Measurements from ENCODE around the gene FGF14.

FGF14 gene

DNA sequence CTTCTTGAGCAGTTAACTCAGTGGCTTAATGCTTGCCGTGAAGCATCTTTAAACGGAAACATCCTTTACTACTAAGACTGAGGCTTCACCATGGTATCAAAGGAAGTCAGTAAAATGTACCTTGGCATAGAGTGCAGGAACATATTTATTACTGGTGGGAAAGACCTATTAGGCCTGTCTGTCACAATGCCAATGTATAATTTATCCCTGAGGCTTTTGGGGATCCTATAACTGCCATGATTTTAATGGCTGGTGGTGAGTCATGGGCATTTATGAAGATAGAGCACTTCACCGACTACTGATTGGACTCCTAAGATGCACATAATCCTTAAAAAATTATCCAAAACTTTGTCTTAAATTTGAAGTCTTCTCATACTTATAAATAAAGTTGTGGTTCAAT, 79.6 kb downstream of the FGF14 start:
- Histone ChIP-seq H3K27me3 (ENCODE audit: control insufficient read depth, low read length) (no peaks in the 10 kb centered on the region), H3K4me2 (ENCODE audit: low read length) (no peak overlapping the region), H4K20me1 (ENCODE audit: control insufficient read depth, insufficient read depth, low read depth, low read length) (no peaks in the 10 kb centered on the region), H3K4me3 (ENCODE audit: low read length) (no peak overlapping the region), H3K36me3 (ENCODE audit: control insufficient read depth, low read length) (no peaks in the 10 kb centered on the region), H3K9me2 (replicated peaks; ENCODE audit: control insufficient read depth, low read length) (no peaks in the 10 kb centered on the region), H3K79me2 (ENCODE audit: control insufficient read depth, low read length) (no peaks in the 10 kb centered on the region), H3K27ac (ENCODE audit: low read depth, low read length) (no peak overlapping the region), H3F3A (ENCODE audit: control insufficient read depth, insufficient read depth) (no peaks in the 10 kb centered on the region), H3K9me3 (ENCODE audit: control insufficient read depth, insufficient read depth, low read length) (no peaks in the 10 kb centered on the region), H3K4me1 (ENCODE audit: control insufficient read depth, low read length) (no peaks in the 10 kb centered on the region)
- TF ChIP-seq EZH2phosphoT487 (IDR thresholded peaks at IDR 0.05; ENCODE audit: borderline replicate concordance, low read length) (no peak), CTCF (IDR thresholded peaks at IDR 0.05; ENCODE audit: low read depth, low read length, poor library complexity, severe bottlenecking) (no peak)

DNA sequence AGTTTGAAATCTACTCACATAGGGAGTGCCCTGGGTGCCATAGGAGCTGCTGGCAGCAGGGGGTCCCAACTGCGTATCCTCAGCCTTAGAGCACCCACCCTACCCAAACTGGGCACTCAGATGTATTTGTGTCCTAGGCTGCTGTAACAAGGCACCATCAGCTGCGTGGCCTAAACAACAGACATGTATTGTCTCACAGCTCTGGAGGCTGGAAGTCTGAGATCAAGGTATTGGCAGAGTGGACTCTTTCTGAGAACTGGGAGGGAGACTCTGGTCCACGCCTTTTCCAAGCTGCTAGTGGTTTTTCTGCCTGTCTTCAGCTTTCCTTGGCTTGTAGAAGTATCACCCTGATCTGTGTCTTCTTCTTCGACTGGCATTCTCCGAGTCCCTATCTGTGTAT, 83.6 kb downstream of the FGF14 start:
- Histone ChIP-seq H3K79me2 (ENCODE audit: control insufficient read depth, low read length) (no peaks in the 10 kb centered on the region), H3K27me3 (ENCODE audit: control insufficient read depth, low read length) (no peaks in the 10 kb centered on the region), H3F3A (ENCODE audit: control insufficient read depth, insufficient read depth) (no peaks in the 10 kb centered on the region), H3K36me3 (ENCODE audit: control insufficient read depth, low read length) (no peaks in the 10 kb centered on the region), H3K27ac (ENCODE audit: low read depth, low read length) (no peak overlapping the region), H3K9me2 (replicated peaks; ENCODE audit: control insufficient read depth, low read length) (no peaks in the 10 kb centered on the region), H3K4me3 (ENCODE audit: low read length) (no peak overlapping the region), H3K4me2 (ENCODE audit: low read length) (no peak overlapping the region), H3K9me3 (ENCODE audit: control insufficient read depth, insufficient read depth, low read length) (no peaks in the 10 kb centered on the region), H3K4me1 (ENCODE audit: control insufficient read depth, low read length) (no peaks in the 10 kb centered on the region), H4K20me1 (ENCODE audit: control insufficient read depth, insufficient read depth, low read depth, low read length) (no peaks in the 10 kb centered on the region)
- no peak for TF ChIP-seq CTCF (IDR thresholded peaks at IDR 0.05; ENCODE audit: low read depth, low read length, poor library complexity, severe bottlenecking)
- TF ChIP-seq EZH2phosphoT487 (IDR thresholded peaks at IDR 0.05; ENCODE audit: borderline replicate concordance, low read length) = no peak

GRCh38 chr13:102317593-102317992, 84.3 kb downstream of the FGF14 start:
- Histone ChIP-seq H4K20me1 (ENCODE audit: control insufficient read depth, insufficient read depth, low read depth, low read length) (no peaks in the 10 kb centered on the region), H3K9me3 (ENCODE audit: control insufficient read depth, insufficient read depth, low read length) (no peaks in the 10 kb centered on the region), H3K36me3 (ENCODE audit: control insufficient read depth, low read length) (no peaks in the 10 kb centered on the region), H3K4me2 (ENCODE audit: low read length) (no peak overlapping the region), H3K4me3 (ENCODE audit: low read length) (no peak overlapping the region), H3K79me2 (ENCODE audit: control insufficient read depth, low read length) (no peaks in the 10 kb centered on the region), H3K27ac (ENCODE audit: low read depth, low read length) (no peak overlapping the region), H3K9me2 (replicated peaks; ENCODE audit: control insufficient read depth, low read length) (no peaks in the 10 kb centered on the region), H3K4me1 (ENCODE audit: control insufficient read depth, low read length) (no peaks in the 10 kb centered on the region), H3F3A (ENCODE audit: control insufficient read depth, insufficient read depth) (no peaks in the 10 kb centered on the region), H3K27me3 (ENCODE audit: control insufficient read depth, low read length) (no peaks in the 10 kb centered on the region)
- TF ChIP-seq EZH2phosphoT487 (IDR thresholded peaks at IDR 0.05; ENCODE audit: borderline replicate concordance, low read length) = no peak

DNA sequence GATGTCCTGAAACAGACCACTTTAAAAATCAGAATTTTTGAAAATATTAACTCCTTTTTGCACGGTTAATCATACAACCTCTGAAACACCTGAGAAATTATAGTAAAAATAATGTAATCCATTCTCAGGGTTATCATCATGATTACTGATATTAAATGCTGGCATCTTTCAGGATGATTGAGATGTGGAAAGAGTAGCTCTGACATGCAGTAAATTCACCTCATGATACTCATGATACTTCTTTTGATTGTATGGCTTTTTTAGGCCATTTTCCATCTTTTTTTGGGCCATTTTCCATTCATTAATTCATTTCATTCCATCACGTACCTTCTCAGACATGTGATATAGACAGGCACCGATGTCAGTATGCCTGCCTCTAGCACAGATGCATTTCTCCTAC, 85.1 kb downstream of the FGF14 start:
- no peaks in the 10 kb centered on the region for H3K9me2 ChIP-seq (replicated peaks; ENCODE audit: control insufficient read depth, low read length)
- H3K4me2 ChIP-seq (ENCODE audit: low read length) = no peak overlapping the region
- no peaks in the 10 kb centered on the region for H3K9me3 ChIP-seq (ENCODE audit: control insufficient read depth, insufficient read depth, low read length)
- H3K4me3 ChIP-seq (ENCODE audit: low read length) = no peak overlapping the region
- H3K79me2 ChIP-seq (ENCODE audit: control insufficient read depth, low read length) = no peaks in the 10 kb centered on the region
- H3K27ac ChIP-seq (ENCODE audit: low read depth, low read length) = no peak overlapping the region
- H3K4me1 ChIP-seq (ENCODE audit: control insufficient read depth, low read length) = no peaks in the 10 kb centered on the region
- H4K20me1 ChIP-seq (ENCODE audit: control insufficient read depth, insufficient read depth, low read depth, low read length) = no peaks in the 10 kb centered on the region
- TF ChIP-seq EZH2phosphoT487 (IDR thresholded peaks at IDR 0.05; ENCODE audit: borderline replicate concordance, low read length) = no peak
- no peak for TF ChIP-seq CTCF (IDR thresholded peaks at IDR 0.05; ENCODE audit: low read depth, low read length, poor library complexity, severe bottlenecking)
- H3F3A ChIP-seq (ENCODE audit: control insufficient read depth, insufficient read depth) = no peaks in the 10 kb centered on the region
- H3K27me3 ChIP-seq (ENCODE audit: control insufficient read depth, low read length) = no peaks in the 10 kb centered on the region
- no peaks in the 10 kb centered on the region for H3K36me3 ChIP-seq (ENCODE audit: control insufficient read depth, low read length)

All from DOHH2 (cell line).